GM19351 (cell line): Measurements from ENCODE around the gene MED26.
"Not testable (repeated sequence)": the region's sequence is repeated elsewhere in the genome, so short reads cannot be mapped to it uniquely, and the experiment has no call there.

Source experiments
- ATAC-seq: cut with Tn5 transposase; IDR thresholded peaks from one replicate; pipeline ENCODE4 v1.9.1; 2021; ENCODE audit warnings: mild to moderate bottlenecking, moderate library complexity; ENCODE audit not compliant: unreplicated experiment

Gene MED26

DNA sequence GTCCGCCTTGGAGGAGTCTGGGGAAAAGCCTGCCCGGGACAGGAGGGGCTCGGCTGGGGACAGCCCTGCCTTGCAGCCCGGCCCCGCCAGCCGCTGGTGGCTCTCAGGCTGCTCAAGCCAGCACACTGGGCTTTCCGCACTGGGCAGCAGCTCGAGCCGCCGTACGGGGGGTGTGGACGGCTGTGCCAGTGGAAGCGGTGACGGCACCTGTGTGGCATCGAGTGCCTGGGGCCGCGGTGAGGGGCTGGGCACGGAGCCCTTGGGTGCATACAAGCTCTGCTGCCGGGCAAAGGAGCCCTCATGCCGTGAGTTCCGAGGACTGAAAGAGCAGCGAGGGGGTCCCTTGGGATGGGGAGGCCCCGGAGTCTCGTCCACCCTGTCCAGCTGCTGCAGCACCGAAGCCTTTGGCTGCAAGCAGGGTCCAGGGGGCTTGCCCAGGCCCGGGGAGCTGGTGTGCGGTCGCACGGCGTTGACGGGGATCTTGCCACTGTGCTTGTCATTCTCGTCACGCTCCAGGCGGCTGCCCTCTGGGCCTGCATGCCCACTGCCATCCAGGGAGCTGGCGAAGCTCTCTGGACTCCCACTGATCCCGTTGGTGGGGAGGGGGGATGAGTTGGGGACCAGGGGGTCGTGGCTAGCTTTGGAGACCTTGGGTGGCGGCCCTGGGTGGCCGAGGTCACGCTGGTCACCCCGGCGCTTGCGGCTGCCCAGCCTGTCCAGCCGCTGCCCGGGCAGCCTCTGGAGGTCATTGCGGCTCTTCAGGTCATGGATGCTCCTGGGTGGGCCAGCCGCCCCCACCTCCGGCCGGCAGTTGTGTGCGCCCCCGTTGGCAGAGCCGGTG lies 51.1 kb downstream of the MED26 start:
- ATAC-seq = no peak

DNA sequence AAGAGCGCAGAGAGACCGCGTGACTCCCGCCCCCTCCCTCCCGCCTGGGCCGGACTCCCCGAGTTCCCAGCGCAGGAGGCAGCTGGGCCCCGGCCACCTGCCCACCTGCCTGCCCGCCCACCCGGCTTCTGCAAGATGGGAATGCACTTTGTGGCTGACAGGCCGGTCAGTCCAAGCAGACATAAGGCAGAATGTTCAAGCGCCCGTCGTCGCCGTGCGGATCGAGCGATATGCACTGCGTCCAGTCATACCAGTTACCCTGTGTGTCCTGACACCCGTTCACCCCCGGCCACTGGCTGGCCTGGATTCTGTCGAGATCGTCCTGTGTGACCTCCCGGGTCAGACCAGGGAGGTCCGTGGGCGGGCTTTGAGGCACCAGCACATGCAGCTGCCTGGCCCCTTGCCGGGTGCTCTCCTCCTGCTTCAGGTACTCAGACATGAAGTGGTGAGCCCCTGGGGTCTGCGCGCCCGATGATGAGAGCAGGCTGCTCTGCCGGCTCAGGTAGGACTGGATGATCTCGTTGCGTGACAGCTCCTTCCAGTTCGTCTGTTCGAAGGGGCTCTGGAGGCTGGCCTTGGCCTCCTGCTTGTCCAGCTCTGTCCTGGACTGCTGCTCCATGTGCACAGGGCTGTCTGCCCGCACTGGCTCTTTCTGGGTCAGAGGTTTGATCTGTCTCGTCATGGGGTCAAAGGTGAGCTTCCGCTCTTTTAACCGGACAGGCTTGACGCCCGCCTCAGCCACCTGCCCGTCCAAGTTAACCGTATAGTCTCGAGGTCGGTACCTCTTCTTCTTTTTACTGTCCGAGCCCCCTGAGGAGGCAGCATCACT lies 51.9 kb downstream of the MED26 start:
- no peak for ATAC-seq

DNA sequence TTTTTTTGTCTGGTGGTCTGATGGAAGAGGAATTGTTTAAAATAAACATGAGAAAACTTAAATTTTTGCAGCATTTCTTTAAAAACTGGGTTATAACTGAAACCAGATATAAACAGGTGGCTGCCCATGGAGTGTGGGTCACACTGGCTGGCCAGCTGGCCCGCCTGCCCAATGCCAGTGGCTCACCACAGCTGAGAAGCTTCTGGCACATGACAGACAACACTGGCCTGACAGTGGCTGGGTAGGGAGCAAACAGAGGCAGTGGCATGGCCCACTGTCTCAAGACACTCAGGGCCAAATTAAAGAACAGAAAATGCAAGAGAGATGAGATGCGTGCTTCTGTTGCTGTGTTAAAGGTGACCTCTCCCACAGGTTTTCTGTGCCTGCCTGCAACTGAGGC lies 52.7 kb downstream of the MED26 start:
- ATAC-seq = no peak

DNA sequence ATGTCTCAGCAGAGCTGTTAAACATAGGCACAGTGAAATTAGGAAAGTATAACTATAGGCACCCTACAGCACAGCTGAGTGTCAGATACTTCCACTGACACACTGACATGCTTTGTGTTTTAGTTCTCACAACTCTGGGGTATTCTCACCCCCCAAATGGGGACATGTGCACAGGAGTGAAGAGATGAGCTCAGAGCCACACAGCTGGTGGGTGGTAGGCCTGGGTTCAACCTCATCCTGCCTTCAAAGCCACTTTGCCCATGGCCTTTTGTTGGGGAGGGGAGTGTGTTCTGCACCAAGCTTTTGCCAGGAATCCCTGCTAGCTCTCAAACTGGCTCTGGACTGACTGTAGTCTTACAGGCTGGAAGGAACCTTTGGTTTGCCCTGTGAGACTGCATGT lies 54.1 kb downstream of the MED26 start:
- ATAC-seq = no peak

DNA sequence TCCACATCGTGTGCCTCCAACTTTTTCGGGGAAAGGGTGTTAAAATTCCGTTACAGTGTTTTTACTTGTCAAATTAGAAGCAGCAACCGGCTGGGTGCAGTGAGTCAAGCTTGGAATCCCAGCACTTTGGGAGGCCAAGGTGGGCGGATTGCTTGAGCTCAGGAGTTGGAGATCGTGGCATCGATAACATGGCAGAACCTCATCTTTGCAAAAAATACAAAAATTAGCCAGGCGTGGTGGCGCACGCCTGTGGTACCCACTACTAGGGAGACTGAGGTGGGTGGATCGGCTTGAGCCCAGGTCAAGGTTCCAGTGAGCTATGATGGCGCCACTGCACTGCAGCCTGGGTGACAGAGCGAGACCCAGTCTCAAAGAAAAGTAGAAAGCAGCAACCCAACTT lies 54.7 kb downstream of the MED26 start:
- ATAC-seq = no peak

DNA sequence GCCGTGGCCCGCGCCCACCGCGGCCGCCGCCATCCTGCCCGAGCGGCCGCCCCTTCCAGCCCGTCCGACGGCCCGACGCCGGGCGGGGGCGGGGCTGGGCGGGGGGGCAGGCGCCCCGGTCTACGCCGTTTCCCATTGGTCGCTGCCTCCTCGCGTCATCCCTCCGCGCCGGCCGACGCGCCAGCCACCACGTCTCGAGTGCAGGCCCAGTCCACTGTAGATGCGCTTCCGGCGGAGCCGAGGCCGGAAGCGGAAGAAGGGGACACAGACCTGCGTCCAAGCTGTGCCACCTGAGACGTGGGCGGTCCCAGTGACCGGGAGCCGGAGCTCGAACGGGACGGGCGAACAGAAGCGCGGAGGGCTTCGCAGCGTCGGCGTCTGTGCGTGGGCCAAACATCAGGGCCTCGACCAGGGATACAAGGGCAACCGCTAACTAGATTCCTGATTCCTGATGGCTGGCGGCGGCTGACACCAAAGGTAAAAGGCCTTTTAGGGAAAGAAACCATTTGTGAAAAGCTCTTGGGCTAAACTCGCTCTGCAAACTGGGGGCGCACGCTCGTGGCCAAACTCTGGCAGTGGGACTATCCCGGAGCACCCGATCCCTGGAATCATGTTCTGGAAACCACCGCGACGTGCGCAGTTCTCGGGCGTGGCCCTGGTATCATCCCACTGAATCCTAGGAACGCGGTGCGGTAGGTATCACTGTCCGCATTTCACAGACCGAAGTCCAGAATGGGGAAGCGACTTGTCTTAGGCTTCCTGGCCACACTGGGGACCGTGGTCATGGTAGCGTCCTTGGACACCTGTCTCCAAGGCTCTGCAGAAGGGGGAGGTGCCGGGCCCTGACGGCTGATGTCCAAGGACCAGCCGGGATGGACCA lies 55.4 kb downstream of the MED26 start, which contains the start of gene SLC35E1:
Gene SLC35E1 (minus strand): TSS at position 84 of the 880 bp plus-strand sequence. CDS start 51 bp downstream, at position 33.
- ATAC-seq = peak; percentile 91

DNA sequence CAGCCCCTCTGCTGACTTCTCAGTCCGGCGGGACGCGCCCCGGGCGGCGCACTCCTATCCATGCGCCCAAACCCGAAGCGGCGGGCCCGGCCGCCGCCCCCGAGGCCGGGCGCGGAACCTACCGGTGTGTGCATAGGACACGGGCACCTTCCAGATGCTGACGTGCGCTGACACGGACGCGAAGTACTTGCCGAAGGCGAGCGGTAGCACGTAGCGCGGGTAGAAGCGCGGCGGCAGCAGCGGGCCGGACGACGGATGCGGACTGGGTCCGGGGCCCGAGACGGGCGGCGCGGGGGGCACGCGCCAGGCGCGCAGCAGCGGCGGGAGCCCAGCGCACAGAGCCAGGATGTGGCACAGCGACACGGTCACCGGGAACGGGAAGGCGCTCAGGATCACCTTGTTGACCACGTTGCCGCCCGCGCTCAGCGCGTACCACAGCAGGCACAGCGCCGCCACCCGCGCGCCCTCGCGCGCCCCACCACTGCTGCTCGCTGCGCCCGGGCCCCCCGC lies 56.1 kb downstream of the MED26 start:
- peak; percentile 32 for ATAC-seq

DNA sequence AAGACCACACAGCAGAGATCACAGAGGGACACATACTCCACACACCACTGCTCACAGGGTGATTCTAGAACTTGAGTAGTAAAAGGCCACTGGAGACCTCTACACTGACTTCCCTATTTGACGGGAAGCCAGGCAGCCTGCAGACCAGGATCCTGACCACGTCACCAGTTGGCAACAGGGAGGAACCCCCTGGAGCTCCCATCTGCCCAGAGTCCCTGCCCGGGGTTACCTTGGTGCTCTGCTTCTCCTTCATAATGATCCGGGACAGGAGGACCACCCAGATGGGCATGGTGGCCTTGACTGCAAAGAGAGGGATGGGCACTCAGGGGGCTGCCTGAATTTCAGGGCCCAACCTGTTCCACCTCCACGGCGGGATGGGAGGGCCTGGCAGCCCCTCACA lies 56.7 kb downstream of the MED26 start:
- no peak for ATAC-seq

DNA sequence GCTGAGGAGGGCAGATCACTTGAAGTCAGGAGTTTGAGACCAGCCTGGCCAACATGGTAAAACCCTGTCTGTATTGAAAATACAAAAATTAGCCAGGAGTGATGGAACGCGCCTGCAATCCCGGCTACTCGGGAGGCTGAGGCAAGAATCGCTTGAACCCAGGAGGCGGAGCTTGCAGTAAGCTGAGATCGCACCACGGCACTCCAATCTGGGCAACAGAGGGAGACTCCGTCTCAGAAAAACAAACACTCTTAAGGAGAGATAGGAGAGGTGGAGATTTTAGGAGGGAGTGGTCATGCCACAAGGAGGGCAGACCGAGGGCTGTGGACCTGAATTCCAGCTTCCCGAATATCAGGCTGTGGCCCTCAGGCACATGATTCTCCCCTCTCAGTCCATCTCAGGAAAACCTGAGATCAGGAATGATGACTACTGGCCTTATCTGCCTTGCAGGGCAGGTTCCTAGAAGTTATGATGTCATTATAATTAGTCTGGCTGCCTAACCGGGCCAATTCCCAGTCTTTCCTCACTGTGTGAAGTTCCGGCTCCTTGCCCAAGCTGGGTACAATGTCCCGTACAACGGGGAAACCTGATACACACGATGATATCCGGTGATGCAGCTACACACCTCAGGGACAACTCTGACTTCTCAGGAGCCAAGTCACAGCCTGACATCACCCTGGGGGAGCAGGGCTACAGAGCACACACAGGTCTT lies 58.2 kb downstream of the MED26 start:
- ATAC-seq = no peak

DNA sequence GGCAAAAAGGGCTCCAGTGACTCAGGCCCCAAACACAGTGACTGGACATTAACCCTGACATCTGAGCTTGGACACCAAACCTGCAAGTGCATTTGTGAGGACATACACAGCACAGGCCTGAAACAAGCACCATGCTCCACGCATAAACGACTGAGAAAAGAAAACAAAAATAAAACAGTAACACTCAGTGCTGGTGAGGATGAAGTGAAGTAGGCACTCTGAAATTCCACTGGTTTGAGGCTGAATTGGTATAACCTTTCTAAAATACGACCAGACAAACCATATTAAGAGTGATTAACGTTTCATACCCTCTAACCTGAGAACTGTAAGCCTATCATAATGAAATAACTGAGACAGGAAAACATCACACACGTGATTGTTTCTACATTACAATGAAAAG lies 61.3 kb downstream of the MED26 start:
- no peak for ATAC-seq

DNA sequence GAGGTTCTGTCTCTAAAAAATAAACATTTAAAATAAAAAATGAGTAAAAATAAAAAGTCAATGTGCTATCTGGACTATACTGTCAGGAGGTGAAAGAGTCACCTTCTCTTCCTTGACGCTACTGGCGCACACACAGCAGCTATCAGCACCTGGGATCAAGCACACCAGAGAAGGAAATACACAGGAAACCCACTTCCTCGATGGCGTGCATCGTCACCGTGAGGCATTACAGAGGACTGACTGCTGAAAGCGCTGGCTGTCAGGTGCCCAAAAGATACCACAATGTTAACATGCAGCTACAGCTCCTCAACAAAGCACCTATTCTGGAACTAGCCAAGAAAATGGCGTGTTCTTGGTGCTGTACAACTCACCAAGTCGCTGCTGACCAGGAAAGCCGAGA lies 61.8 kb downstream of the MED26 start:
- no peak for ATAC-seq

DNA sequence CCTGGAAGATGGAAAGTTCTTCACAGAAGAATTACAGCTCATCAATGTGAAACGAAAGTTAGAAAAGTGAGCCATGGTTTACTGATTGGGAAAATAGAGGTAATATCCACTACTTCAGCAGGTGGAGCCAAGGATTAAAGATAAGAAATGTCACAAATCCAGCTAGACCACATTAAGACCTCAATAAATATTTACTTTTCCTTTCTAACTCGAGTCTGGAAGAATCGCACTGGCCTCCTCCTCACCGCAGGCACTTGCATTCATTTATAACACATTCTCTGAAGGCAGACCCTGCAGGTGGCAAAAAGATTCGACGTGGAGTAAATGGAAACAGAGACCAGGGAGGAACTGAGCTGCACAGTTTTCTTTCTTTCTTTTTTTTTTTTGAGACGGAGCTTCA lies 63.2 kb downstream of the MED26 start:
- ATAC-seq = no peak

DNA sequence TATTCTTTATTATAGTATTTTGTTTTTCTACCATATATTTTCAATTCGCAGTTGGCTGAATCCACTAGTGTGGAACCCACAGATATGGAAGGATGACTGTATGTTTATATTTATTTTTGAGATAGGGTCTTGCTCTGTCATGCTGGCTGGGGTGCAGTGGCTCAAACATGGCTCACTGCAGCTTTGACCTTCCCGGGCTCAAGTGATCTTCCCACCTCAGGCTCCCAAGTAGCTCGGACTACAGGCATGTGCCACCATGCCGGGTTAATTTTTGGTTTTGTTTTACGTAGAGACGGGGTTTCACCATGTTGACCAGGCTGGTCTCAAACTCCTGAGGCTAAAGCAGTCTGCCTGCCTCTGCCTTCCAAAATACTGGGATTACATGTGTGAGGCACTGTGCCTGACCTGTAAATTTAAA lies 65.4 kb downstream of the MED26 start:
- ATAC-seq = no peak

DNA sequence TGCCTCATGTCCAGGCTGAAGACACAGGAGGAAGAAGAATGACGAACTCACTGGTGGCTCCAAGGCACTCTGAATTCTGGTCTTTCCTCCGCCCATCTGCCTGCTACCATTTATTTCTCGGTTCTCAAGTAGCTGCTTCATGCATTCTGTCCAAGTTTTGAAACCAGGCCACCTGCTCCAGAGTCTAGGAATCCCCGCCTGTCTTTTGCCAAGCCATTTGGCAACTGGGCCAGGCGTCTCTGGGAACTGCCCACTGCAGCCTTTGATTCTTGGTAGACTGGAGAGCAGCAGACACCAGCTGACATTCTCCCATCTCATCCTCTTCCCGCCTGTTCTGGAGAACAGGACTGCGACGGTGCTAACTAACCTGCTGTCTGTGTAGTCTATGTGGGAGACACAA lies 66.6 kb downstream of the MED26 start:
- ATAC-seq = no peak

DNA sequence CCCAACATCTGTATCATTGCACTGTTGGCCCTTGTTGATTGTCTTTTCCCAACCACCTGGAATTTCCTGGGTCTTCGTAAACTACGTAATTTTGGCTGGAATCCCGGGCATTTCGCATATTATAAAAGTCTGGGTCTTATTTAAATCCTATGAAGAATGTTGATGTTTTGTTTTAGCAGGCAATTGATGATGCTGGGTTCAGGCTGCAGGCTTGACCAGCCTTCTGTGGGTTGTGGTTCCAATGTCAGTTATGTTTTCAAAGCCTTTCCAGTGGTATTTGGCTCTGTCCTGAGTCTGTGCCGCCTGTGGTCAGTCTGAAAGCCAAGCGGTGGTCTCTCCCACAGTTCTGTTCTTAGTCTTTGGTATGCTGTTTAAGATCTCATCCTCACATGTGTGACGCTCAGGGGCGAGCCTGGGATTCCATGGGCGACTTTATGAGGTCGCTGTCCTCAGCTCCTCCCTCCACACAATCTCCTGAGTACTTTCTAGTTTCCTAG lies 68.2 kb downstream of the MED26 start:
- ATAC-seq = no peak

DNA sequence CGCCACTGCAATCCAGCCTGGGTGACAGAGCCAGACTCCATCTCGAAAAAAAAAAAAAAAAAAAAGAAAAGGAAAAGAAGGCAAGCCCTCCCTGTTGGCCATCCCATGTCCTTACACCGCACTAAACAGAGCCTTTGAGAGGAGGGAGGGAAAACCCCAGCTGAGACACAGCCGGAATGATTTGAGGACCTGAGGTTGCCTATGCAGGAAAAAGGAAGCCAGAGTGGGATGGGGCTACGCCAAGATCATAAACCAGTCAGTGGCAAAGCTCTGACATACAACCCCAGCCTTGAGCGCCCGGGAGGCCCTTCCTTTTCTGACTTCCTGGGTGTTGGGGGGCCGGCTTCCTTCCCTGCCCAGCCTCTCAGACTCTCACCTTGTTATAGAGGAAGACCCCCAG lies 73.2 kb downstream of the MED26 start:
- ATAC-seq = no peak

DNA sequence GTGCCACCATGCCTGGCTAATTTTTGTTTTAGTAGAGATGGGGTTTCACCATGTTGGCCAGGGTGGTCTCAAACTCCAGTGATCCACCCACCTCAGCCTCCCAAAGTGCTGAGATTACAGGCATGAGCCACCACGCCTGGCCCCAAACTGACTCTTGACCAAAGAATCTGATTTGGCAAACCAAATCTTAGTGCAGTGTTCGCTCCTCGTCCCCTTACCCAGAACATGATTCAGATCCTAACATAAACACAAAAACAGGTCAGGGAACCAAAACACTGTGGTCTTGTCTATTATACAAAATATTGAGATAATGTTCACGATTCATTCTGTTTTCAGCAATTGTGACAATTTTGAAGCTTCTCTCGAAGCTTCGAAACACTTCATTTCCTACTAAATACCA lies 76.1 kb downstream of the MED26 start:
- ATAC-seq = not testable (repeated sequence)

DNA sequence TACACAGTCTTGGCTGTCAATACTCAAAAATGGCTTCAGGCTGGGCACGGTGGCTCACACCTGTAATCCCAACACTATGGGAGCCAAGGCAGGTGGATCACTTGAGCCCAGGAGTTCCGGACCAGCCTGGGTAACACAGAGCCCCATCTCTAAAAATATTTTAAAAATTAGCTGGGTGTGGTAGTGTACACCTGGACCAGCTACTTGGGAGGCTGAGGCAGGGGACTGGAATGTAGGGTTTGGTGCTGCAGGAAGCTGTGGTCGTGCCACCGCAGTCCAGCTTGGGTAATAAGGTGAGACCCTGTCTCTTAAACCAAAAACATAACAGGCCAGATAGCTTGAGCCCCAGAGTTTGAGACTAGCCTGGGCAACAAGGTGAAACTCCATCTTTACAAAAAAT lies 79.0 kb downstream of the MED26 start:
- no peak for ATAC-seq

DNA sequence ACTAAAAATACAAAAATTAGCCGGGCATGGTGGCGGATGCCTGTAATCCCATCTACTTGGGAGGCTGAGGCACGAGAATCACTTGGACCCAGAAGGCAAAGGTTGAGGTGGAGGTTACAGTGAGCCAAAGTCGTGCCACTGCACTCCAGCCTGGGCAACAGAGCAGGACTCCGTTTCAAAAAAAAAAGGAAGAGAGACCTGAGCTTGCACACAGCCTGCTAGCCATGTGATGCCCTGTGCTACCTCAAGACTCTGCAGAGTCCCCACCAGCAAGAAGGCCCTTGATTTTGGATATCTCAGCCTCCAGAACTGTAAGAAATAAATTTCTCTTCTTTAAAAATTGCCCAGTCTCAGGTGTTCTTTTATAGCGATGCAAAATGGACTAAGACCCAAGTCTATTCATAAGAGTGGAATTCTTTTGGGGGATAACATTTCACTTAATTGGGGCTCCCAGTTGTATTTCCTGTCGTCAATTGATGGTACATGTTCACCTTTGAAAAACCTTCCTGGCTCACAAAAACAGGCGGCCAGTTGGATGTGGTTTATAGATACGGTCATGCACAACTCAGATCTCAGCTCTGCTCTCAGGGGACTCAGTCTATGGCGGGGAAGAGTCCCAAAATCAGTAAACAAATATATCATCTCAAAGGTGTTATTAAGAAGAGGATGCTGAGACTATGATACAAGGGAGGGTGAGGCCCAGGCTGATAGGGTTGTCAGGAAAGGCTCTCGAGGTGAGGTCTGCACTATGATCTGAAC lies 83.4 kb downstream of the MED26 start:
- ATAC-seq = no peak
